ENCODE data around the gene OLIG3.

- TF ChIP-seq, protein P1, sequence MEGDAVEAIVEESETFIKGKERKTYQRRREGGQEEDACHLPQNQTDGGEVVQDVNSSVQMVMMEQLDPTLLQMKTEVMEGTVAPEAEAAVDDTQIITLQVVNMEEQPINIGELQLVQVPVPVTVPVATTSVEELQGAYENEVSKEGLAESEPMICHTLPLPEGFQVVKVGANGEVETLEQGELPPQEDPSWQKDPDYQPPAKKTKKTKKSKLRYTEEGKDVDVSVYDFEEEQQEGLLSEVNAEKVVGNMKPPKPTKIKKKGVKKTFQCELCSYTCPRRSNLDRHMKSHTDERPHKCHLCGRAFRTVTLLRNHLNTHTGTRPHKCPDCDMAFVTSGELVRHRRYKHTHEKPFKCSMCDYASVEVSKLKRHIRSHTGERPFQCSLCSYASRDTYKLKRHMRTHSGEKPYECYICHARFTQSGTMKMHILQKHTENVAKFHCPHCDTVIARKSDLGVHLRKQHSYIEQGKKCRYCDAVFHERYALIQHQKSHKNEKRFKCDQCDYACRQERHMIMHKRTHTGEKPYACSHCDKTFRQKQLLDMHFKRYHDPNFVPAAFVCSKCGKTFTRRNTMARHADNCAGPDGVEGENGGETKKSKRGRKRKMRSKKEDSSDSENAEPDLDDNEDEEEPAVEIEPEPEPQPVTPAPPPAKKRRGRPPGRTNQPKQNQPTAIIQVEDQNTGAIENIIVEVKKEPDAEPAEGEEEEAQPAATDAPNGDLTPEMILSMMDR (IDR thresholded peaks at IDR 0.05): no peak
- TF ChIP-seq POLR2A (IDR thresholded peaks at IDR 0.05): no peak
Observed at GRCh38 chr6:137486416-137486815, 7.8 kb downstream of the OLIG3 start.

Data from esophagus squamous epithelium (tissue), 4 donors.